HCT116 (cell line): ENCODE measurements around the gene PDLIM7.

Experiments
- EZH2phosphoT487 ChIP-seq: fragments of 200-600 bp; IDR thresholded peaks from 2 replicates; pipeline ENCODE4 v1.6.1; 2018; ENCODE audit warnings: antibody characterized with exemption, borderline replicate concordance
- POLR2A ChIP-seq: IDR thresholded peaks from 2 replicates; pipeline ENCODE4 v1.7.0; 2011; ENCODE audit warnings: borderline replicate concordance; ENCODE audit not compliant: insufficient read depth, insufficient read length; ENCODE audit errors: extremely low read depth
- SP1 ChIP-seq: IDR thresholded peaks from 2 replicates; pipeline ENCODE4 v1.6.1; 2012; ENCODE audit warnings: low read depth
- TF ChIP-seq, protein P1 (sequence below), 3 experiments: fragments of 200-600 bp in 1 of 3; sonication (generic) in 1 of 3; IDR thresholded peaks in 2 of 3; conservative IDR thresholded peaks in 1 of 3; 2 replicates each; pipeline ENCODE4 v1.5.1; 2012 to 2017; ENCODE audit warnings: low read depth in 2 of 3, low read length in 2 of 3, antibody characterized with exemption in 1 of 3, borderline replicate concordance in 1 of 3, control low read depth in 1 of 3, mild to moderate bottlenecking in 1 of 3, mixed read lengths in 1 of 3, mixed run types in 1 of 3, moderate library complexity in 1 of 3; ENCODE audit not compliant: insufficient read depth in 1 of 3

DNA sequence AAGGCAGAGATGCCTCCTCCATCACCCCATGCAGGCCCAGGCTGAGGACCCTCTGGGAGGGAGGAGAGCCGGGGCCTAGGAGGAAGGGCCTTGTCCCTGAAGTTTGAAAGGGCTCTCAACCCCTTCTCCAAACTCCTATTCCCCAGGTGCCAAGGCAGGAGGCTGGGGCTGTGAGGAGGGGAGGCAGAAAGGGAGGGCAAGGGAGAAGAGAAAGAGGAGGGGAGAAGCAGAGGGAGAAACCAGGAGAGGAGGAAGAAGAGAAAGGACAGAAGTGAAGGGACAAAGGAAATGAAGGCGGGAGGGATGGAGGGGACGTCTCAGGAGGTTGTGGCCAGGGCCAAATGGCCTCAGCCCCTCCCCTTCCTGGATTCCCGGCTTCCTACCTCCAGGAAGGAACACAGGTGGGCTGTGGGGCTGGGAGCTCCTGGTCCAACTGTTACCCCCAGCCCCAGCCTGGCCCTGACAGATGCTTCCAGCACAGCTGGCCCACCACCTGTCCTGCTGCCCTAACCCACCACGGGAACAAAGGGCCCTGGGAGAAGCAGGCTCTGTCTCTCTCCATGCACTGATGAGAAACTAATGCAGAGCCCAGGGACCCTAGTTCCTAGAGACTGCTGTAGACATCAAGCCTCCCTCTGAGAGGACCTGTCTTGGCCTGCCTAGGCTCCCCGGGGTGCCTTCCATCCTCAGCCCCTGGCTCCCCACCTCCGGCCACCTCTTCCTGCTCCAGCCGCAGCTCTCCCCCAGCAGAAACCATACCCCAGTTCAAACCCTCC, 27.5 kb downstream of the PDLIM7 start:
- TF ChIP-seq, protein P1, sequence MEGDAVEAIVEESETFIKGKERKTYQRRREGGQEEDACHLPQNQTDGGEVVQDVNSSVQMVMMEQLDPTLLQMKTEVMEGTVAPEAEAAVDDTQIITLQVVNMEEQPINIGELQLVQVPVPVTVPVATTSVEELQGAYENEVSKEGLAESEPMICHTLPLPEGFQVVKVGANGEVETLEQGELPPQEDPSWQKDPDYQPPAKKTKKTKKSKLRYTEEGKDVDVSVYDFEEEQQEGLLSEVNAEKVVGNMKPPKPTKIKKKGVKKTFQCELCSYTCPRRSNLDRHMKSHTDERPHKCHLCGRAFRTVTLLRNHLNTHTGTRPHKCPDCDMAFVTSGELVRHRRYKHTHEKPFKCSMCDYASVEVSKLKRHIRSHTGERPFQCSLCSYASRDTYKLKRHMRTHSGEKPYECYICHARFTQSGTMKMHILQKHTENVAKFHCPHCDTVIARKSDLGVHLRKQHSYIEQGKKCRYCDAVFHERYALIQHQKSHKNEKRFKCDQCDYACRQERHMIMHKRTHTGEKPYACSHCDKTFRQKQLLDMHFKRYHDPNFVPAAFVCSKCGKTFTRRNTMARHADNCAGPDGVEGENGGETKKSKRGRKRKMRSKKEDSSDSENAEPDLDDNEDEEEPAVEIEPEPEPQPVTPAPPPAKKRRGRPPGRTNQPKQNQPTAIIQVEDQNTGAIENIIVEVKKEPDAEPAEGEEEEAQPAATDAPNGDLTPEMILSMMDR (IDR thresholded peaks at IDR 0.05 in 2 of 3, conservative IDR thresholded peaks at IDR 0.05 in 1 of 3; ENCODE audit: borderline replicate concordance in 1 of 3, insufficient read depth in 1 of 3, low read depth in 2 of 3, low read length in 2 of 3), result no peak
- TF ChIP-seq EZH2phosphoT487 (no peak), POLR2A (no peak), SP1 (no peak)
